SK-N-SH (cell line): ENCODE results near the gene ACOT8.

ENCODE experiments used
- RXRA ChIP-seq: IDR thresholded peaks from 2 replicates; pipeline ENCODE4 v1.4.0; 2012; ENCODE audit warnings: low read depth, mild to moderate bottlenecking, borderline replicate concordance
- TF ChIP-seq, protein P1 (sequence below): fragments of 200-600 bp; sonication (generic); IDR thresholded peaks from 2 replicates; pipeline ENCODE4 v1.6.1; 2017; ENCODE audit warnings: antibody characterized with exemption, mild to moderate bottlenecking, moderate library complexity
- TF ChIP-seq, protein P2 (sequence below): fragments of 150-350 bp; IDR thresholded peaks from 2 replicates; pipeline ENCODE4 v1.6.1; 2017; ENCODE audit warnings: antibody characterized with exemption, low read length, low read depth, borderline replicate concordance
- TF ChIP-seq, protein P3 (sequence below): fragments of 150-350 bp; IDR thresholded peaks from 2 replicates; pipeline ENCODE4 v1.6.1; 2016; ENCODE audit warnings: mild to moderate bottlenecking, low read depth, low read length

DNA sequence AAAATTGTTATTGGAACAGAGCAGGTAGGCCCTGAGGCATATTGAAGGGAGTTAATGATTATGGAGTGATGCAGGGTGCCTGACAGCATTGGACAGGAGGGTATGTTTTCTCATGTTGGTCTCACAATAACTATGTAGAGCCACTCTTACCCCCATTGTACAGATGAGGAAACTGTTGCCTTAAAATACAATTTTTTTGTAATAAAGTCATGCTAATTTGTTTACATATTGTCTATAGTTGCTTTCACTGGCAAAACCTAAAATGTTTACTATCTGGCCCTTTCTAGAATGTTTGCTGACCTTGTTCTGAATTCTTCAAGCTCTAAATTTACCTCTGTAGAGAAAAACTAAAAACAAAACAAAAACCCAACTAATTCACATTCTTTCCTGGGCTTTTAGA lies 5.7 kb downstream of the ACOT8 start:
- TF ChIP-seq RXRA = no peak
- TF ChIP-seq, protein P1, sequence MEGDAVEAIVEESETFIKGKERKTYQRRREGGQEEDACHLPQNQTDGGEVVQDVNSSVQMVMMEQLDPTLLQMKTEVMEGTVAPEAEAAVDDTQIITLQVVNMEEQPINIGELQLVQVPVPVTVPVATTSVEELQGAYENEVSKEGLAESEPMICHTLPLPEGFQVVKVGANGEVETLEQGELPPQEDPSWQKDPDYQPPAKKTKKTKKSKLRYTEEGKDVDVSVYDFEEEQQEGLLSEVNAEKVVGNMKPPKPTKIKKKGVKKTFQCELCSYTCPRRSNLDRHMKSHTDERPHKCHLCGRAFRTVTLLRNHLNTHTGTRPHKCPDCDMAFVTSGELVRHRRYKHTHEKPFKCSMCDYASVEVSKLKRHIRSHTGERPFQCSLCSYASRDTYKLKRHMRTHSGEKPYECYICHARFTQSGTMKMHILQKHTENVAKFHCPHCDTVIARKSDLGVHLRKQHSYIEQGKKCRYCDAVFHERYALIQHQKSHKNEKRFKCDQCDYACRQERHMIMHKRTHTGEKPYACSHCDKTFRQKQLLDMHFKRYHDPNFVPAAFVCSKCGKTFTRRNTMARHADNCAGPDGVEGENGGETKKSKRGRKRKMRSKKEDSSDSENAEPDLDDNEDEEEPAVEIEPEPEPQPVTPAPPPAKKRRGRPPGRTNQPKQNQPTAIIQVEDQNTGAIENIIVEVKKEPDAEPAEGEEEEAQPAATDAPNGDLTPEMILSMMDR = no peak
- TF ChIP-seq, protein P2, sequence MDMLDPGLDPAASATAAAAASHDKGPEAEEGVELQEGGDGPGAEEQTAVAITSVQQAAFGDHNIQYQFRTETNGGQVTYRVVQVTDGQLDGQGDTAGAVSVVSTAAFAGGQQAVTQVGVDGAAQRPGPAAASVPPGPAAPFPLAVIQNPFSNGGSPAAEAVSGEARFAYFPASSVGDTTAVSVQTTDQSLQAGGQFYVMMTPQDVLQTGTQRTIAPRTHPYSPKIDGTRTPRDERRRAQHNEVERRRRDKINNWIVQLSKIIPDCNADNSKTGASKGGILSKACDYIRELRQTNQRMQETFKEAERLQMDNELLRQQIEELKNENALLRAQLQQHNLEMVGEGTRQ = no peak
- TF ChIP-seq, protein P3, sequence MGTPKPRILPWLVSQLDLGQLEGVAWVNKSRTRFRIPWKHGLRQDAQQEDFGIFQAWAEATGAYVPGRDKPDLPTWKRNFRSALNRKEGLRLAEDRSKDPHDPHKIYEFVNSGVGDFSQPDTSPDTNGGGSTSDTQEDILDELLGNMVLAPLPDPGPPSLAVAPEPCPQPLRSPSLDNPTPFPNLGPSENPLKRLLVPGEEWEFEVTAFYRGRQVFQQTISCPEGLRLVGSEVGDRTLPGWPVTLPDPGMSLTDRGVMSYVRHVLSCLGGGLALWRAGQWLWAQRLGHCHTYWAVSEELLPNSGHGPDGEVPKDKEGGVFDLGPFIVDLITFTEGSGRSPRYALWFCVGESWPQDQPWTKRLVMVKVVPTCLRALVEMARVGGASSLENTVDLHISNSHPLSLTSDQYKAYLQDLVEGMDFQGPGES = no peak
